GM12891 (cell line): ENCODE results near the gene LRCH1.

Experiments
- POLR2A ChIP-seq: IDR thresholded peaks from 2 replicates; pipeline ENCODE4 v1.6.1; 2011; ENCODE audit warnings: low read depth, low read length, control low read depth
- SPI1 ChIP-seq: IDR thresholded peaks from 2 replicates; pipeline ENCODE4 v1.6.1; 2011; ENCODE audit warnings: low read depth, low read length, control low read depth
- TAF1 ChIP-seq: IDR thresholded peaks from 2 replicates; pipeline ENCODE4 v1.6.1; 2011; ENCODE audit warnings: low read depth, low read length, control low read depth

DNA sequence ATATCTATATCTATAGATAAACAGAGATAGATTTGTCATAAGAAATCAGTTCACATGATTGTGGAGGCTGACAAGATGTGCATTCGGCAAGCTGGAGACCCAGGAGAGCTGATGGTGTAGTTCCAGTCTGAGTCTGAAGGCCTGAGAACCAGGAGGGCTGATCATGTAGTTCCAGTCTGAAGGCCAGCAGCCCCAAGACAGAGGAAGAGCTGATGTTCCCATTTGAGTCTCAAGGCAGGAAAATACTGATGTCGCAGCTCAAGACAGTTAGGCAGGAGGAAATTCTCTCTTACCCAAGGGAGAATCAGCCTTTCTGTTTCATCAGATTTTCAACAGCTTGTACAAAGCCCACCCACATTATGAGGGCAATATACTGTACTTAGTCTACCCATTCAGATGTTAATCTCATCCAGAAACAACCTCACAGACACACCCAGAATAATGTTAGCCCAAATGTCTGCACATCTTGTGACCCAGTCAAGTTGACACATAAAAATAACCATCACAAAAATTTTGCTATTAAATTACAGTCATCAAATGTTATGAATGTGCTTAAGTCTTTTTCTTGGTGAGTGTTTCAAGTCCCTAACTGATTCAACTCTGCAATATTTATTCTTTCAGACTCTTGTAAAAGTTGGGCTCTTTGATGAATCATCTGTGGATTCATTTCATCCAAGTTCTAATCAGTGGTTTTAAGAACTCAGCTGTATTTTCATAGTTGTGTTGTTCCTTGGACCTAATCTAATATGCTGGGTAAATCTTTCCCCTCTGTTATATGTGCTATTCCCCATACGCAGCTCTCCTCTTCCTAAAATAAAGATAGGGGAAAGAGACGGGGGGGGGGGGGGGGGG, 22.7 kb upstream of the LRCH1 start:
- TF ChIP-seq POLR2A: no peak
- TF ChIP-seq SPI1: no peak
- TF ChIP-seq TAF1: no peak
